Stimulated activated CD8-positive, alpha-beta memory T cell treated with anti-CD3 and anti-CD28 coated beads, Interleukin-4, amount 100 ng/mL, for 1 hour (primary cell): ENCODE data around the gene SFPQ.
"Not testable (repeated sequence)": the region's sequence is repeated elsewhere in the genome, so short reads cannot be mapped to it uniquely, and the experiment has no call there.

Experiments
- DNase-seq, 2 donors: peaks; one replicate each; pipeline ENCODE4 v3.0.0-alpha.2; 2020; ENCODE audit warnings: low read depth in 2 of 2, low spot score in 1 of 2

SFPQ gene

DNA sequence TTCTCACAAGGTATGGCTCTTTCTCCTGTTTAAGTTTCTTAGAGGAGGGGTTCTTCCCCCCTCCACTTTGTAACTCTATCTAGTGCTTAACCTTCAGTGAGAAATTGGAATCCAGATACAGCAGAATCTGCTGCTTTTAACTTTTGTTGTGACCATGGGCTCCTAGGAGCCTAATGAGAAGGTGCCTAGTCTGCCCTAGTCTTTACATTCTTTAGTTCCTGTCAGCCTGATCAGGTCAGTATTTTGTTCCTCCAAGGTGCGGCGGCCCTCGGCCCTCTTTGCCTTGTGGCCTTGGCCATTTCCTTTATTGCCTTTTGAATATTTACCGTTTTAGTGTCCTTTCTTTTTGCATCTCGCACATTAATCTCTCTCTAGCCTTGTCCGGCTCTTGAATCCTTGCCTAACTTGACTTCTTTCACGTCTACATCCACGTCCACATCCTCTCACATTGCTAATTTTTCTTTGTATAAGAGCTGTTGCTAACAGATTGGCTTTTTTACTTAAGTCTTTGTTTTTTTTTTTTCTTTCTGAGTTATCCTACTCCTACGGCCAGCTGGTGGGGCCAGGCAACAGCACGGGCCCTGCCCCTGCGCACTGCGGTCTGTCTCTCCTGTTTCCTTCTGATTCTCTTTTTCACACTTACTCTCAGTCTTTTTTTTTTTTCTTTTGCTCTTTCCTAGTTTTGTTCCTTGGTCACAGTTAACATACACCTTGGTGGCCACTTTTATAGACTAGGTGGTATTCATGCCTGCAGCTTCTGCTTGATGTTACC, 49.0 kb downstream of the SFPQ start:
- DNase-seq, result no peak

DNA sequence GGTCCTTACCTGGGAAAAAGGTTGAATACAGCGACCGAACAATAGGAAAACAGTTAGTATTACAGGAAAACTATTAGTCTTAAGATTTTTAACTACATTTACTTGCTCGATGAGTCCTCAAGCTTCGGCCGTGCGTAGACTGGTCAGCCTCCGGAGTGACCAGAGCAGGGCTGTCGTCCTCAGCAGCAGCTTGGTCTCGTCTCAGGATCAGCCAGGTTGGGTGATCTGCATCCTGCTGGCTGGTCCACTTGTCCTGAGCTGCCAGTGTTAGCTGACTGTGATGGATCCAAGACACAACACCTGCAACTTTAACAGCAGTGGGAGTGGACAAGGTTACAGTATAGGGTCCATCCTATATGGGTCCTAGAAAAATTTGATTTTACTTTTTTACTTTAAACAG, 50.2 kb downstream of the SFPQ start:
- not testable (repeated sequence) for DNase-seq

DNA sequence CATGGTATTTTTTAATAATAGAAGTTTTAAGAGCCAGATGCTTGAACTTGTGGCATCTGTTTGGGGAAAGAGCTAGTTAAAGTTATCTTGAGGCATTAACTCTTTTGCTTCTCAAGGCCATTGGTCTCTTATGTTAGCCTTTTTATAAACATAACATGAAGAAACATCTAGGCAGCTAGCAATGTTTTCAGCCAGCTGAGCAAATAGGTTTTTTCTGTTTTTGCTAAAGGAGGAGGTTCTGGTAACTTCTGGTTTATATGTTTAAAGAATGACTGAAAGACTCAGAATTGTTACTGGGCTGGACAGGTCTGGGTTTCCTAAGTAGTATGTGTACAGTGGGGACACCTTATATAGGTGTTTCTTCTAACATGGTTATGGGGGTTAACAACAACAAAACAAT, 50.7 kb downstream of the SFPQ start:
- DNase-seq, result not testable (repeated sequence)

DNA sequence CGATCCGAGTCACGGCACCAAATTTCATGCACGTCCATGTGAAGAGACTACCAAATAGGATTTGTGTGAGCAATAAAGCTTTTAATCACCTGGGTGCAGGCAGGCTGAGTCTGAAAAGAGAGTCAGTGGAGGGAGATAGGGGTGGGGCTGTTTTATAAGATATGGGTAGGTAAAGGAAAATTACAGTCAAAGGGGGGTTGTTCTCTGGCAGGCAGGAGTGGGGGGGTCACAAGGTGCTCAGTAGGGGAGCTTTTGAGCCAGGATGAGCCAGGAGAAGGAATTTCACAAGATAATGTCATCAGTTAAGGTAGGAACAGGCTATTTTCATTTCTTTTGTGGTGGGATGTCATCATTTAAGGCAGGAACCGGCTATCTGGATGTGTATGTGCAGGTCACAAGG, 55.4 kb downstream of the SFPQ start:
- DNase-seq, result not testable (repeated sequence)

DNA sequence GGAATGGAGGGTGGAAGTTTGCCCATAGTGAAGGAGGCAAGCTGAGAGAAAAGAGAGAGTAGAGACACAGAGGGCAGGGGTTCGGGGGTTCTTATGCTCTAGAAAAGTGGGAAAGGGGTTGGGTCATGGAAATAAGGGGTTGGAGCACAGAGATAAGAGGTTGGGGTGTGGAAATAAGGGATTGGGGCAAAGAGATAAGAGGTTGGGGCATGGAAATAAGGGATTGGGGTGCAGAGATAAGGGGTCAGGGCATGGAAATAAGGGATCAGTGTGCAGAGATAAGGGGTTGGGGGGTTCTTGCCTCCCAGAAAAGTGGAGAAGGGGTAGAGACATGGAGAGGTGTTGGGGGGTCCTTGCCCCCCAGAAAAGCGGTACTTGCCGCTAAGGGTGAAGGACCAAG, 56.2 kb downstream of the SFPQ start:
- DNase-seq, result no peak
